Fibroblast of lung (primary cell): ENCODE results near the gene ENTPD6. TPM values are rescaled to one million over a fixed set of nuclear protein-coding genes. Genes with fewer than 3 reads are reported as not detected.

Source experiments
- DNase-seq, 2 donors: peaks; one replicate each; pipeline versions ENCODE4 v3.0.0 to v3.0.0-alpha.2; 2010; ENCODE audit warnings: low read depth in 2 of 2
- H2AFZ ChIP-seq: 2 replicates; pipeline ENCODE4 v1.5.1; 2012; ENCODE audit warnings: low read length, control low read depth, inconsistent platforms
- H3K27ac ChIP-seq: 2 replicates; pipeline ENCODE4 v1.5.1; 2011; ENCODE audit warnings: low read length, control low read depth; ENCODE audit not compliant: insufficient read depth
- H3K27me3 ChIP-seq: 2 replicates; pipeline ENCODE4 v1.5.1; 2011; ENCODE audit warnings: mild to moderate bottlenecking, low read length; ENCODE audit not compliant: control insufficient read depth, insufficient read depth
- H3K36me3 ChIP-seq: 2 replicates; pipeline ENCODE4 v1.5.1; 2011; ENCODE audit warnings: low read length; ENCODE audit not compliant: control insufficient read depth, insufficient read depth
- H3K4me1 ChIP-seq: 2 replicates; pipeline ENCODE4 v1.5.1; 2011; ENCODE audit warnings: low read length; ENCODE audit not compliant: control insufficient read depth, insufficient read depth; ENCODE audit errors: extremely low read depth
- H3K4me2 ChIP-seq: 2 replicates; pipeline ENCODE4 v1.5.1; 2011; ENCODE audit warnings: low read length, control low read depth; ENCODE audit not compliant: insufficient read depth; ENCODE audit errors: extremely low read depth
- H3K4me3 ChIP-seq, 4 experiments: fragments of 200-600 bp in 1 of 4; sonication (generic) in 1 of 4; replicated peaks in 1 of 4; 2 replicates each; pipeline ENCODE4 v1.5.1; 2011 to 2016; ENCODE audit warnings: low read length in 4 of 4, low read depth in 3 of 4, mild to moderate bottlenecking in 3 of 4, control low read depth in 2 of 4, inconsistent platforms in 1 of 4, mixed read lengths in 1 of 4; ENCODE audit not compliant: insufficient read depth in 1 of 4; ENCODE audit errors: control extremely low read depth in 1 of 4
- H3K79me2 ChIP-seq: 2 replicates; pipeline ENCODE4 v1.5.1; 2012; ENCODE audit warnings: mild to moderate bottlenecking, low read length, inconsistent platforms; ENCODE audit not compliant: control insufficient read depth, insufficient read depth
- H3K9ac ChIP-seq: 2 replicates; pipeline ENCODE4 v1.5.1; 2011; ENCODE audit warnings: mild to moderate bottlenecking, low read length, control low read depth; ENCODE audit not compliant: insufficient read depth
- H3K9me3 ChIP-seq: 2 replicates; pipeline ENCODE4 v1.5.1; 2012; ENCODE audit warnings: low read depth, low read length; ENCODE audit not compliant: control insufficient read depth, insufficient read depth
- H4K20me1 ChIP-seq: 2 replicates; pipeline ENCODE4 v1.5.1; 2011; ENCODE audit warnings: low read length; ENCODE audit not compliant: control insufficient read depth, insufficient read depth; ENCODE audit errors: extremely low read depth
- EZH2 ChIP-seq: IDR thresholded peaks from 2 replicates; pipeline ENCODE4 v1.5.1; 2012; ENCODE audit warnings: low read length, control low read depth, mild to moderate bottlenecking; ENCODE audit errors: missing control alignments
- polyA plus RNA-seq, 2 donors: library from polyadenylated mRNA; depleted of rRNA in 1 of 2; stranded (reverse) in 1 of 2; unstranded in 1 of 2; fragments of >200 nt; gene quantifications; 2 replicates each; pipeline ENCODE4 v1.2.1, GENCODE V29; 2011 to 2012; ENCODE audit warnings: missing spikeins in 1 of 2
- total RNA-seq: library from RNA; depleted of rRNA; stranded (reverse); fragments of >200 nt; gene quantifications from 2 replicates; pipeline ENCODE4 v1.2.1, GENCODE V29; 2014
- TF ChIP-seq, protein P1 (sequence below), 2 donors: IDR thresholded peaks in 1 of 2; conservative IDR thresholded peaks in 1 of 2; 1 replicate in 1 of 2; 2 replicates in 1 of 2; pipeline ENCODE4 v1.5.1; 2011 to 2012; ENCODE audit warnings: low read length in 2 of 2, control low read depth in 1 of 2, inconsistent platforms in 1 of 2, low read depth in 1 of 2, mild to moderate bottlenecking in 1 of 2

ENTPD6 gene
- total and polyA plus RNA-seq, 2 donors (not counting 1 experiment from before 2014, with no cell fraction given) = 45.7 to 56.5 TPM

DNA sequence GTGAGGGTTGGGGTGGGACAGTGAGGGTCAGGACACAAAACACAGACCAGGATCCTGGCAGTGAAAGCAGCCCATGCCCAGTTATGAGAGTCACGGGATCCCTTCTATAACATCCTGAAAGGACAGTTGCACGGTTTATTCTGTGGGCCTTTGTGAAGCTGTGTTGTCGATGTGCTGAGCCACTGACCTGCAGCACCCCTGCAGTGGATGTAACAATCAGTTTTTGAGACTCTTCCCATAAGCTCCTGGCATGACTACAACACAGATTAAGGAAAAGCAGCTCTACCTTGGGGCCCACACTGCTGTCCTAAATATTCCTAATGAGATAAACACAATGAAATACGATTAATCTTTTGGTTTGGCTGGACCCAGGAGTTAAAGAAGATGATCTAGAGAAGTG lies 56.0 kb downstream of the ENTPD6 start:
- Histone ChIP-seq H3K4me2 (no peak overlapping the region), H3K27me3 (no peaks in the 10 kb centered on the region), H2AFZ (no peak overlapping the region), H3K79me2 (peaks cover 75% of the 10 kb centered on the region), H3K4me1 (peaks cover 6% of the 10 kb centered on the region), H3K27ac (no peak overlapping the region), H3K36me3 (peaks cover 3% of the 10 kb centered on the region), H3K9ac (no peak overlapping the region), H3K9me3 (no peaks in the 10 kb centered on the region), H4K20me1 (peaks cover 2% of the 10 kb centered on the region), H3K4me3 (peak overlapping the region in 1 of 4 experiments; percentile 71)
- no peak for DNase-seq
- TF ChIP-seq, protein P1, sequence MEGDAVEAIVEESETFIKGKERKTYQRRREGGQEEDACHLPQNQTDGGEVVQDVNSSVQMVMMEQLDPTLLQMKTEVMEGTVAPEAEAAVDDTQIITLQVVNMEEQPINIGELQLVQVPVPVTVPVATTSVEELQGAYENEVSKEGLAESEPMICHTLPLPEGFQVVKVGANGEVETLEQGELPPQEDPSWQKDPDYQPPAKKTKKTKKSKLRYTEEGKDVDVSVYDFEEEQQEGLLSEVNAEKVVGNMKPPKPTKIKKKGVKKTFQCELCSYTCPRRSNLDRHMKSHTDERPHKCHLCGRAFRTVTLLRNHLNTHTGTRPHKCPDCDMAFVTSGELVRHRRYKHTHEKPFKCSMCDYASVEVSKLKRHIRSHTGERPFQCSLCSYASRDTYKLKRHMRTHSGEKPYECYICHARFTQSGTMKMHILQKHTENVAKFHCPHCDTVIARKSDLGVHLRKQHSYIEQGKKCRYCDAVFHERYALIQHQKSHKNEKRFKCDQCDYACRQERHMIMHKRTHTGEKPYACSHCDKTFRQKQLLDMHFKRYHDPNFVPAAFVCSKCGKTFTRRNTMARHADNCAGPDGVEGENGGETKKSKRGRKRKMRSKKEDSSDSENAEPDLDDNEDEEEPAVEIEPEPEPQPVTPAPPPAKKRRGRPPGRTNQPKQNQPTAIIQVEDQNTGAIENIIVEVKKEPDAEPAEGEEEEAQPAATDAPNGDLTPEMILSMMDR (conservative IDR thresholded peaks at IDR 0.05 in 1 of 2, IDR thresholded peaks at IDR 0.05 in 1 of 2; ENCODE audit: low read depth in 1 of 2, low read length in 2 of 2) = no peak
- no peak for TF ChIP-seq EZH2

DNA sequence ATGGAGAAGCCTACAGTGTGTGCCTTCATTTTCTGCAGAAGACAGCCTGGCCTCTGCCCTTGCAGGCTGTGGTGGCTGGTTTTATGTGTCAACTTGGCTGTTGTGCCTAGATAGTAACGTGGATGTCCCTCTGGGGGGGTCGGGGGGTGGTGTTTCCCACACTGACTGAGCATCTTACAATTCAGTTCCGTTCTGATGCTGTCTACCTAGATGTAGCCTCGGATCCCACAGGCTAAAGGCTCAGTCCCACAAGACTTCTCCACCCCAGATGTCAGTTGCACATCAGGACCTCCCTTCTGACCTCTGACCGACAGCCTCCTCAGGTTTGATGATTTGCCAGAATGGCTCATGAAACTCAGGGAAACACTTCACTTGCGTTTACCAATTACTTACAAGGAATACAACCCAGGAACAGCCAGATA lies 56.7 kb downstream of the ENTPD6 start:
- peaks cover 2% of the 10 kb centered on the region for H3K4me1 ChIP-seq
- peaks cover 82% of the 10 kb centered on the region for H3K79me2 ChIP-seq
- H3K4me2 ChIP-seq = no peak overlapping the region
- no peak overlapping the region for H3K9ac ChIP-seq
- peak overlapping the region in 1 of 4 experiments; percentile 71 for H3K4me3 ChIP-seq
- no peak overlapping the region for H3K27ac ChIP-seq
- DNase-seq = no peak
- no peaks in the 10 kb centered on the region for H3K9me3 ChIP-seq
- no peak for TF ChIP-seq EZH2
- TF ChIP-seq, protein P1 (conservative IDR thresholded peaks at IDR 0.05 in 1 of 2, IDR thresholded peaks at IDR 0.05 in 1 of 2; ENCODE audit: low read depth in 1 of 2, low read length in 2 of 2) = no peak
- no peak overlapping the region for H2AFZ ChIP-seq
- H4K20me1 ChIP-seq = peaks cover 2% of the 10 kb centered on the region
- H3K36me3 ChIP-seq = peaks cover 3% of the 10 kb centered on the region
- no peaks in the 10 kb centered on the region for H3K27me3 ChIP-seq

DNA sequence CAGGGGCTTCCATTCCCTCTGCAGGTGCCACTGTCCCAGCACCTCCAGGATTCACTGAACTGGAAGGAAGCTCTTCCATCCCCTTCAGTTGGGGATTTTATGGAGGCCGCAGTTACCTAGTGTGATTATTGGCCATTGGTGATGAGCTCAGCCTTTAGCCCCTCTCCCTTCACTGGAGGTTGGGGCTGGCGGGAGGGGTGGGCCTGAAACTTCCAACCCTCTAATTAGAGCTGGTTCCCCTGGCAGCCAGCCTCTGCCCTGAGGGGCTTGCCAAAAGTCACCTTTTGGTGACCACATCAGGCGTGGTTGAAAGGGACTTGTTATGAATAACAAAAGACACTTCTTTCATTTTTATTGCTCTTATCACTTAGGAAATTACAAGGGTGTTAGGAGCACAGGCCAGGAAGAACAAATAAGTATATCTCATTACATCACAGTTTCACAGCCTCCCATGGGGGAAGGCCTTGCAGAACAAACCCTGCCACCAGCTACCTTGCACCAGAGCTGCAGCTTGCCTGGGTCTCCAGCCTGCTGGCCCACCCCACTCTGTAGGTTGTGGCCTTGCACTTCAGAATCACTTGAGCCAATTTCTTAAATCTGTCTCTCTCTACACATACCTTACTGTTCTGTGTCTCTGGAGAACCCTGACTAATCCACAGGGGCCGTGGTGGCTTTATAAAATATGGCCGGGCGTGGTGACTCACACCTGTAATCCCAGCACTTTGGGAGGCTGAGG lies 57.3 kb downstream of the ENTPD6 start:
- Histone ChIP-seq H3K27me3 (no peaks in the 10 kb centered on the region), H3K36me3 (peaks cover 3% of the 10 kb centered on the region), H3K4me3 (peak overlapping the region in 1 of 4 experiments; percentile 71), H3K9ac (no peak overlapping the region), H3K4me2 (no peak overlapping the region), H3K79me2 (peaks cover 87% of the 10 kb centered on the region), H3K27ac (no peak overlapping the region), H2AFZ (no peak overlapping the region), H3K9me3 (no peaks in the 10 kb centered on the region), H4K20me1 (peaks cover 2% of the 10 kb centered on the region), H3K4me1 (peaks cover 2% of the 10 kb centered on the region)
- TF ChIP-seq, protein P1 (conservative IDR thresholded peaks at IDR 0.05 in 1 of 2, IDR thresholded peaks at IDR 0.05 in 1 of 2; ENCODE audit: low read depth in 1 of 2, low read length in 2 of 2) = no peak
- TF ChIP-seq EZH2 = no peak
- DNase-seq = no peak
